K562 (cell line): ENCODE measurements around the gene MTREX. TPM values are rescaled to one million over a fixed set of nuclear protein-coding genes. Genes with fewer than 3 reads are reported as not detected.

Source experiments
- AFF4 ChIP-seq: sonication (generic); formaldehyde crosslinking; IDR thresholded peaks from 2 replicates; pipeline ENCODE4 v1.8.0; 2023; ENCODE audit warnings: mild to moderate bottlenecking, missing genetic modification reagents
- CREM ChIP-seq: IDR thresholded peaks from 2 replicates; pipeline ENCODE4 v1.6.1; 2014; ENCODE audit warnings: antibody characterized with exemption, low read depth
- JUND ChIP-seq, 2 experiments: IDR thresholded peaks; 2 replicates in 1 of 2; 3 replicates in 1 of 2; pipeline ENCODE4 v1.6.1; 2011; ENCODE audit warnings: borderline replicate concordance in 2 of 2, low read depth in 2 of 2, low read length in 2 of 2, improper control_type of control experiment in 1 of 2, missing biosample characterization in 1 of 2, missing genetic modification characterization in 1 of 2, missing genetic modification reagents in 1 of 2
- MXI1 ChIP-seq: IDR thresholded peaks from 2 replicates; pipeline ENCODE4 v1.6.1; 2011; ENCODE audit warnings: low read depth, mild to moderate bottlenecking, improper control_type of control experiment, low read length
- SIN3A ChIP-seq, 2 experiments: fragments of 150-350 bp in 1 of 2; IDR thresholded peaks; 2 replicates each; pipeline ENCODE4 v1.6.1; 2011 to 2016; ENCODE audit warnings: borderline replicate concordance in 2 of 2, low read depth in 2 of 2, low read length in 2 of 2, mild to moderate bottlenecking in 2 of 2, moderate library complexity in 2 of 2; ENCODE audit not compliant: control insufficient read depth in 1 of 2
- THAP12 ChIP-seq: fragments of 250-450 bp; sonication (Bioruptor Pico); IDR thresholded peaks from 2 replicates; pipeline ENCODE4 v1.9.0; 2021; ENCODE audit warnings: mild to moderate bottlenecking, inconsistent platforms
- TRIM24 ChIP-seq, 2 experiments: fragments of 450-650 bp; IDR thresholded peaks; 2 replicates each; pipeline ENCODE4 v1.6.1; 2016
- ZBTB5 ChIP-seq: fragments of 450-650 bp; IDR thresholded peaks from 2 replicates; pipeline ENCODE4 v1.6.1; 2017; ENCODE audit warnings: antibody characterized with exemption
- ZNF282 ChIP-seq: sonication (generic); formaldehyde crosslinking; IDR thresholded peaks from 2 replicates; pipeline ENCODE4 v1.8.1; 2023; ENCODE audit warnings: missing genetic modification reagents
- polyA plus RNA-seq, 8 experiments: library from polyadenylated mRNA; depleted of rRNA in 4 of 8; stranded (reverse) in 5 of 8; unstranded in 3 of 8; fragments of >200 nt; fragmentation: Nextera tagmentation in 2 of 8; fragmentation: Illumina TruSeq in 1 of 8; extraction: Ambion mirVana in 2 of 8; extraction: Trizol in 1 of 8; gene quantifications; 2 replicates each; pipeline versions ENCODE4 v1.2.1 to v1.2.3, GENCODE V29; 2011 to 2014; ENCODE audit warnings: inconsistent platforms in 1 of 8, missing spikeins in 1 of 8
- total RNA-seq, 7 experiments: library from RNA; depleted of rRNA in 6 of 7; stranded (reverse); fragments of >200 nt in 6 of 7; fragmentation: Illumina TruSeq in 2 of 7; extraction: Trizol in 2 of 7; gene quantifications; 2 replicates each; pipeline versions ENCODE4 v1.2.1 to v1.2.3, GENCODE V29; 2011 to 2021; ENCODE audit warnings: low replicate concordance in 1 of 7

MTREX gene
- total and polyA plus RNA-seq, 9 of the 15 experiments (the other 6 are each of a cell fraction or from before 2014, with no cell fraction given) = 52.9 to 193 (median 150) TPM

- no peak for TF ChIP-seq ZNF282 (CRISPR knock-in tag)
- TF ChIP-seq JUND (IDR thresholded peaks at IDR 0.05; ENCODE audit: borderline replicate concordance, low read depth, low read length) = 0 out of 2 replicates have a peak, but pooled peaks have one; percentile 17
- TF ChIP-seq JUND (tag; IDR thresholded peaks at IDR 0.05; ENCODE audit: borderline replicate concordance, low read depth, low read length) = peak; percentile 49; the same call in 2 of the 3 replicates
- TF ChIP-seq THAP12 = 0 out of 2 replicates have a peak, but pooled peaks have one; percentile 17
- TF ChIP-seq ZBTB5 = 0 out of 2 replicates have a peak, but pooled peaks have one; percentile 45
- TF ChIP-seq MXI1 = peak; percentile 37; the same call in 1 of the 2 replicates
- peak; percentile 93 for TF ChIP-seq CREM
- peak in 1 of 2 experiments; percentile 44; a peak in 1 of 4 replicates for TF ChIP-seq TRIM24 (IDR thresholded peaks at IDR 0.05)
- peak; percentile 2 to 46; a peak in 2 of 4 replicates for TF ChIP-seq SIN3A (IDR thresholded peaks at IDR 0.05; ENCODE audit: borderline replicate concordance in 2 of 2, control insufficient read depth in 1 of 2, low read depth in 2 of 2, low read length in 2 of 2)
- peak; percentile 48; the same call in 1 of the 2 replicates for TF ChIP-seq AFF4 (CRISPR knock-in tag)
Observed at GRCh38 chr5:55307383-55308253, at the start of gene MTREX, which contains the start of gene DHX29 (continued).
